Measurements from ENCODE around the gene DPP6.

- TF ChIP-seq YY1 (IDR thresholded peaks at IDR 0.05; ENCODE audit: low read depth) (no peak), REST (IDR thresholded peaks at IDR 0.05; ENCODE audit: low read depth) (no peak), EP300 (IDR thresholded peaks at IDR 0.05; ENCODE audit: borderline replicate concordance) (no peak), TAF1 (IDR thresholded peaks at IDR 0.05; ENCODE audit: low read depth) (no peak), CEBPB (IDR thresholded peaks at IDR 0.05) (no peak), CREB1 (IDR thresholded peaks at IDR 0.05; ENCODE audit: low read depth) (no peak)
Measured at GRCh38 chr7:154910977-154911376, 858.8 kb downstream of the DPP6 start.

Measured in Ishikawa (cell line).